Heart left ventricle (tissue), 16 donors: ENCODE measurements around the gene TRMT2A. TPM values are rescaled to one million over a fixed set of nuclear protein-coding genes. Genes with fewer than 3 reads are reported as not detected.

Experiments
- ATAC-seq, 4 donors: fragments of 200-7000 bp; cut with Tn5 transposase; one replicate each; pipeline ENCODE4 v1.9.1; 2020 to 2022; ENCODE audit warnings: moderate library complexity in 4 of 4, mild to moderate bottlenecking in 3 of 4, moderate number of reproducible peaks in 1 of 4
- DNase-seq, 5 donors: peaks; one replicate each; pipeline ENCODE4 v3.0.0-alpha.2; 2020
- H3K27ac ChIP-seq, 12 donors: fragments of 200-600 bp; sonication (generic) in 4 of 12; one replicate each; pipeline versions ENCODE4 v1.5.0 to v1.8.0; 2016 to 2022; ENCODE audit warnings: mild to moderate bottlenecking in 2 of 12
- H3K27me3 ChIP-seq, 9 donors: fragments of 200-600 bp; sonication (generic) in 2 of 9; one replicate each; pipeline versions ENCODE4 v1.5.1 to v1.8.0; 2016 to 2022; ENCODE audit warnings: mild to moderate bottlenecking in 3 of 9
- H3K36me3 ChIP-seq, 9 donors: fragments of 200-600 bp; sonication (generic) in 2 of 9; one replicate each; pipeline versions ENCODE4 v1.5.0 to v1.8.0; 2018 to 2022; ENCODE audit warnings: mild to moderate bottlenecking in 2 of 9
- H3K4me1 ChIP-seq, 12 donors: fragments of 200-600 bp; sonication (generic) in 4 of 12; one replicate each; pipeline versions ENCODE4 v1.5.0 to v1.8.0; 2016 to 2022; ENCODE audit warnings: mild to moderate bottlenecking in 3 of 12
- H3K4me3 ChIP-seq, 12 donors: fragments of 200-600 bp; sonication (generic) in 4 of 12; one replicate each; pipeline versions ENCODE4 v1.5.0 to v1.8.0; 2017 to 2022; ENCODE audit warnings: mild to moderate bottlenecking in 9 of 12, moderate library complexity in 4 of 12
- H3K9me3 ChIP-seq, 12 donors: fragments of 200-600 bp; sonication (generic) in 4 of 12; one replicate each; pipeline versions ENCODE4 v1.5.0 to v1.8.0; 2016 to 2022; ENCODE audit warnings: mild to moderate bottlenecking in 1 of 12
- POLR2A ChIP-seq, 2 donors: fragments of 450-650 bp; IDR thresholded peaks; one replicate each; pipeline ENCODE4 v1.6.1; 2017; ENCODE audit warnings: antibody characterized with exemption in 2 of 2, mild to moderate bottlenecking in 2 of 2, moderate library complexity in 2 of 2
- WGBS, 4 donors: extraction: QIAGEN DNeasy Blood & Tissue Kit in 2 of 4; methylation state at CpG; one replicate each; pipeline versions ENCODE4 v1.1.5 to v1.1.7; 2013 to 2018; 5-methylcytosine and 5-hydroxymethylcytosine counted together
- intact Hi-C, 10 donors: fragments of 100-400 bp; cut with DNase I; formaldehyde crosslinking; loops; one replicate each; pipeline versions ENCODE4 v1.11.1 to v1.14.2; 2022
- polyA plus RNA-seq, 2 donors: library from polyadenylated mRNA; stranded (reverse); fragments of 200-250 nt; gene quantifications; one replicate each; pipeline ENCODE4 v1.2.3, GENCODE V29; 2013
- total RNA-seq, 9 donors: library from RNA; depleted of rRNA in 2 of 9; stranded (reverse); fragments of >200 nt in 2 of 9; fragmentation: NEBNext Ultra II Directional in 3 of 9; extraction: Animal tissue kit (Norgen Biotek cat#: 25700) in 3 of 9; gene quantifications; one replicate each; pipeline versions ENCODE4 v1.1.0 to v1.2.4, GENCODE V29; 2016 to 2023
- TF ChIP-seq, protein P1 (sequence below), 12 donors: fragments of 200-600 bp; sonication (generic) in 4 of 12; IDR thresholded peaks; one replicate each; pipeline versions ENCODE4 v1.5.0 to v1.8.0; 2018 to 2022; ENCODE audit warnings: antibody characterized with exemption in 12 of 12, mild to moderate bottlenecking in 5 of 12
- donor health status: ischemic (EF 13 %, LVEDD 7.1; RV severe dilation, severe dysfunction).
- donor health status: healthy with polysubstance abuse.
- donor health status: DM: no; HTN: yes; CAD: no.
- donor health status: DM: no; HTN: no; CAD: no.
- donor health status: ischemic (EF 25% LVEDD 6.9; RV normal size, moderate dysfunction).
- donor health status: ischemic (EF 25% LVEDD 5.7; RV mildly dilated, moderate dysfunction).
- donor health status: healthy.
- donor health status: DM: yes; HTN: yes; CAD: no.
- donor health status: ischemic (EF 35%, LVEDD 5.7; RV mildly dilated, moderate dysfunction).
- donor health status: nonischemic (EF 11% LVEDD 7.7; RV severe dilation, severe dysfunction).
- donor health status: DM: yes; HTN: yes; CAD: no.
- donor health status: PGD.
- donor health status: ischemic (EF 29% LVEDD 5.4; RV normal size, mild dysfunction).
- donor health status: nonischemic (EF 23%, LVEDD 6.1; RV moderate dilation, normal function).

The TRMT2A gene
- total and polyA plus RNA-seq, 11 donors: 15.8 to 31.3 (median 20.2) TPM

DNA sequence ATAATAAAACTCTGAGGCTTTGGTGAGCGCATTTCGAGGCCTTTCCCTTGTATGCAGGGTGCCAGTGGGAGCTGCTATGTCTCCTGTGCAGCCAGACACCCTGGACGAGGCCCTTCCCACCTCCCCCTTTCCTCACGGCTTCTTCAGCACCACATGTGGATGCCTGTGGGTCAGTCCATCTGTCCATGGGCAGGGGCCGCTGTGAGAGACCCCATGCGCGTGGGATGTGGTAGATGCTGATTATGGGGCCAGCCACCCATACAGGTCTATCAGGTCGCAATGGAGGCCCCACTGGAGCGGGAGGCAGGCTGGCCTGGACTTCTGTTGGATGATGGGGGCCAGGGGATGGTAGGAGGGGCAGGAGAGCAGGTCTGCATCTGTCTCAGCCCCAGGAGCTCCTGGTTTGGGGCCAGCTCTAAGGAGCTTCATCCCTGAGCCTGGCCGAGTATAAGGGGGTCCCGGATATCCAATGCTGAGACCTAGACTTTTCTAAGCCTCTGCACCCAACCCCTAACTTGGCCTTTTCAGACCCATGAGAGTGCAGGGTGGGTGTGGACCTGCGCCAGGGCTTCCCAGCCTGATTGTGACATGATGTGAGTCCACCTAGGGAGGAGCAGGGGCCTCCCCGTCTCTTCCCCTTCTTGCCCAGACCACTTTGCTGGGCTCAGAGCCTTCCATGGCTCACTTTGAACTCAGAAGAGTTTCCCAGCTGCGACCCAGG, 51.0 kb downstream of the TRMT2A start:
- TF ChIP-seq POLR2A (IDR thresholded peaks at IDR 0.05): no peak
- no peak overlapping the region for H3K27ac ChIP-seq
- no peaks in the 10 kb centered on the region for H3K27me3 ChIP-seq
- ATAC-seq: no peak
- H3K9me3 ChIP-seq: no peaks in the 10 kb centered on the region
- H3K36me3 ChIP-seq: peaks cover 0 to 55% (median 42%) of the 10 kb centered on the region in 9 donors
- intact Hi-C loops: no loop called here
- no peak for DNase-seq
- H3K4me1 ChIP-seq: peaks cover 0 to 11% (median 0%) of the 10 kb centered on the region in 12 donors
- WGBS, 4 donors: 87 to 93% (median 91%) methylated on average over 13 to 14 of the region's 14 CpGs
- no peak overlapping the region for H3K4me3 ChIP-seq

DNA sequence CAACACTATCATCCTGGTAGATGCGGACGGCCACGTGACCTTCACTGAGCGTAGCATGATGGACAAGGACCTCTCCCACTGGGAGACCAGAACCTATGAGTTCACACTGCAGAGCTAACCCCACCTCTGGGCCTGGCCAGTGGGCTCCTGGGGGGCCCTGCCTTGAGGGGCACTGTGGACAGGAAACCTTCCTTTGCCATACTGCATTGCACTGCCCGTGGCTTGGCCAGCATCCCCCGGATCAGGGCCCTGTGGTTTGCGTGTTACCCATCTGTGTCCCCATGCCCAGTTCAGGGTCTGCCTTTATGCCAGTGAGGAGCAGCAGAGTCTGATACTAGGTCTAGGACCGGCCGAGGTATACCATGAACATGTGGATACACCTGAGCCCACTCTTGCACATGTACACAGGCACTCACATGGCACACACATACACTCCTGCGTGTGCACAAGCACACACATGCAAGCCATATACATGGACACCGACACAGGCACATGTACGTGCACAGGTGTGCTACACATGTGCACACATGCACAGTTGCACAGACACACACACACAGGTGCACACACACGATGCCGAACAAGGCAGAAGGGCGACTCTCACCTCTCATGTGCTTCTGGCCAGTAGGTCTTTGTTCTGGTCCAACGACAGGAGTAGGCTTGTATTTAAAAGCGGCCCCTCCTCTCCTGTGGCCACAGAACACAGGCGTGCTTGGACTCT, 52.3 kb downstream of the TRMT2A start:
- Histone ChIP-seq H3K27ac (no peak overlapping the region), H3K4me3 (no peak overlapping the region), H3K27me3 (no peaks in the 10 kb centered on the region), H3K4me1 (peaks cover 0 to 13% (median 0%) of the 10 kb centered on the region in 12 donors), H3K9me3 (no peaks in the 10 kb centered on the region), H3K36me3 (peaks cover 0 to 59% (median 52%) of the 10 kb centered on the region in 9 donors)
- ATAC-seq (no peak), DNase-seq (no peak)
- 85 to 94% (median 88%) methylated on average over 17 to 18 of the region's 18 CpGs for WGBS, 4 donors
- no peak for TF ChIP-seq POLR2A (IDR thresholded peaks at IDR 0.05)
- TF ChIP-seq, protein P1, sequence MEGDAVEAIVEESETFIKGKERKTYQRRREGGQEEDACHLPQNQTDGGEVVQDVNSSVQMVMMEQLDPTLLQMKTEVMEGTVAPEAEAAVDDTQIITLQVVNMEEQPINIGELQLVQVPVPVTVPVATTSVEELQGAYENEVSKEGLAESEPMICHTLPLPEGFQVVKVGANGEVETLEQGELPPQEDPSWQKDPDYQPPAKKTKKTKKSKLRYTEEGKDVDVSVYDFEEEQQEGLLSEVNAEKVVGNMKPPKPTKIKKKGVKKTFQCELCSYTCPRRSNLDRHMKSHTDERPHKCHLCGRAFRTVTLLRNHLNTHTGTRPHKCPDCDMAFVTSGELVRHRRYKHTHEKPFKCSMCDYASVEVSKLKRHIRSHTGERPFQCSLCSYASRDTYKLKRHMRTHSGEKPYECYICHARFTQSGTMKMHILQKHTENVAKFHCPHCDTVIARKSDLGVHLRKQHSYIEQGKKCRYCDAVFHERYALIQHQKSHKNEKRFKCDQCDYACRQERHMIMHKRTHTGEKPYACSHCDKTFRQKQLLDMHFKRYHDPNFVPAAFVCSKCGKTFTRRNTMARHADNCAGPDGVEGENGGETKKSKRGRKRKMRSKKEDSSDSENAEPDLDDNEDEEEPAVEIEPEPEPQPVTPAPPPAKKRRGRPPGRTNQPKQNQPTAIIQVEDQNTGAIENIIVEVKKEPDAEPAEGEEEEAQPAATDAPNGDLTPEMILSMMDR (IDR thresholded peaks at IDR 0.05): no peak
- intact Hi-C loops: no loop called here

DNA sequence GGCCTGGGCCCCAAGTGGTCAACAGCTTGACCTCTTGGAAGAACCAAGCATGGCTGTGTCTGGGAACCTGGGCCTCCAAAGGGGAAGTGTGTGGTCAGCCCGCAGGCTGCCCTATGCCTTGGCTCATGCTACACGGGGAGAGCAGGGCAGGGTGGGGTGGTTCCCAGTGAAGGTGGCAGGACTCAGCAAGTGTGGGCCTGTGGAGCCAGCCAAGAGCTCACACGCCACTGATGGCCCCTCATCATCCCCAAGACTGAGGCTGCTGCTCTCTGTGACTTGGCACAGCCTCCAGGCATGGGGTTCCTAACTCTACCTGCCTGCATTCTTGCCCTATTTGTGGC, 52.9 kb downstream of the TRMT2A start:
- DNase-seq: no peak
- TF ChIP-seq, protein P1 (IDR thresholded peaks at IDR 0.05): no peak
- no peak for TF ChIP-seq POLR2A (IDR thresholded peaks at IDR 0.05)
- WGBS, 4 donors: 70 to 91% (median 86%) methylated on average over 2 to 3 of the region's 3 CpGs; no CpG with 5 or more reads in 1 of the 4 donors
- H3K27ac ChIP-seq: no peak overlapping the region
- H3K4me3 ChIP-seq: no peak overlapping the region
- intact Hi-C loops: no loop called here
- H3K4me1 ChIP-seq: peaks cover 0 to 13% (median 0%) of the 10 kb centered on the region in 12 donors
- ATAC-seq: peak in 1 of 4 donors; percentile 8
- H3K9me3 ChIP-seq: no peaks in the 10 kb centered on the region
- peaks cover 0 to 65% (median 57%) of the 10 kb centered on the region in 9 donors for H3K36me3 ChIP-seq
- H3K27me3 ChIP-seq: no peaks in the 10 kb centered on the region

DNA sequence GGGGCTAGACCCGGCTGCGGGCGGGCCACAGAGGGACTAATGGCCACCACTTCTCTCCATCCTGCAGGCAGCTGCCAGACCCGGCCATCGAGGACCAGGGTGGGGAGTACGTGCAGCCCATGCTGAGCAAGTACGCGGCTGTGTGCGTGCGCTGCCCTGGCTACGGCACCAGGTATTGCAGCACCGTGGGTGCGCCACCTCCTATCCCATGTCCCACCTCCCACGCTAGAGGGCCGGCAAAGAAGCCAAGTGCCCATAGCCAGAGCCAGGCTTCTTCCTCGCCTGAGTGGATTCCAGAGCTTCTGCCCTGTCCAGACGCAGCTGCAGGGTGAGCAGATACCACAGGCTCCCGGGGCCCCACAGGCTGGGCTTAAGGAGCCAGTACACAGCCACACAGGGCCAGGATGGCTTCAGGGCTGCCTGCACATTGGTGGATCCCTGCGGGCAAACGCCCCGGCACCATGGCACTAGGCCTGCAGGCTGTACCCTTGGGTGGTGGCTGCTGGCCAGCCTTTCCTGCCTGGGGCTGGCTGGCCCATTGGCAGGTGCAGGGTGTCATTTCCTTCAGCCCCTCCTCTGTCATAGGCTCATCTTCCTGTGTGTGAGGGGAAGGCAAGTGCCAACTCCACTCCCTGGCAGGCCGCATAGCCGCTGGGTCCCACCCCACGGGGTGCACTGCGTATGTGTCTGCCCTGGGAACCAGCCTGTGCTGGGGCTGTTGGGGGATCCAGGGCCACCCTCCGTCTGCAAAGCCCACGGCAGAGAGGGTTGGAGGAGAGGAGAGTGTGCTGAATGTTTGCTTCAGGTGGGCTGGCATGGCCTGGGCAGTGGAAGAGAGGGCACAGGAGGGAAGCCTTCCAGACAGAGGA, 53.5 kb downstream of the TRMT2A start:
- Histone ChIP-seq H3K4me1 (peaks cover 0 to 13% (median 0%) of the 10 kb centered on the region in 12 donors), H3K4me3 (no peak overlapping the region), H3K27me3 (no peaks in the 10 kb centered on the region), H3K9me3 (no peaks in the 10 kb centered on the region), H3K27ac (no peak overlapping the region), H3K36me3 (peaks cover 0 to 68% (median 62%) of the 10 kb centered on the region in 9 donors)
- 88 to 90% (median 89%) methylated on average over 27 of the region's 27 CpGs for WGBS, 4 donors
- intact Hi-C loops: loop anchor here in 1 of 10 donors (2.0 kb wide), 1 partner anchor 15 kb away; no protein-coding TSS in a partner anchor
- DNase-seq (no peak), ATAC-seq (peak in 2 of 4 donors; percentile 3 to 9)
- TF ChIP-seq, protein P1 (IDR thresholded peaks at IDR 0.05): no peak
- no peak for TF ChIP-seq POLR2A (IDR thresholded peaks at IDR 0.05)
